ENCODE data around the gene TP73. TPM values are rescaled to one million over a fixed set of nuclear protein-coding genes. Genes with fewer than 3 reads are reported as not detected.

TP73 gene
- total RNA-seq, 1 experiment from 2014 or later = 1.6 TPM

- Histone ChIP-seq H3K4me3 (ENCODE audit: insufficient read depth, low read depth, low read length) (no peak overlapping the region), H3K27me3 (ENCODE audit: control insufficient read depth, insufficient read depth, low read length) (no peaks in the 10 kb centered on the region), H3K36me3 (replicated peaks; ENCODE audit: control insufficient read depth, insufficient read depth, low read length) (peaks cover 11% of the 10 kb centered on the region)
- no peak for DNase-seq
Measured at GRCh38 chr1:3636531-3636930, 15.8 kb upstream of the TP73 start.

DNA sequence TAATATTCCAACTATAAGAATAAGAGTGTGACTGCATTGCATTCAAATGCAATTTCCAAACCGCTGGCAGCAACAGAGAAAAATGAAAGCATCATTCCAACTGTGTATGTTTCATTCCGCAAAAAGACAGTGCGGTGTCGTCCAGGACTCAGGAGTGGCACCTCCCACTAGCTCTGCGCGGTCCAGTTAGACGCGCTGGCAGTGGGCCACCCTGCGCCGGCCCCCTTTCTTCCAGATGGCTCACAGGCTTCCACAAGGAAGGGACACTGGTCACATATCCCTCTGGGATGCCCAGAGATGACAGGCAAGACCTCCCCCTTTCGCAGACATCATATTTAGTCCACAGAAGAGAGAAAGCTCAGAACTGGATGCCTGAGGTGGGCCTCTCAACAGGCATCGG is 14.3 kb upstream of the TP73 start:
- H3K4me3 ChIP-seq (ENCODE audit: insufficient read depth, low read depth, low read length) = no peak overlapping the region
- H3K36me3 ChIP-seq (replicated peaks; ENCODE audit: control insufficient read depth, insufficient read depth, low read length) = peaks cover 11% of the 10 kb centered on the region
- DNase-seq = no peak

DNA sequence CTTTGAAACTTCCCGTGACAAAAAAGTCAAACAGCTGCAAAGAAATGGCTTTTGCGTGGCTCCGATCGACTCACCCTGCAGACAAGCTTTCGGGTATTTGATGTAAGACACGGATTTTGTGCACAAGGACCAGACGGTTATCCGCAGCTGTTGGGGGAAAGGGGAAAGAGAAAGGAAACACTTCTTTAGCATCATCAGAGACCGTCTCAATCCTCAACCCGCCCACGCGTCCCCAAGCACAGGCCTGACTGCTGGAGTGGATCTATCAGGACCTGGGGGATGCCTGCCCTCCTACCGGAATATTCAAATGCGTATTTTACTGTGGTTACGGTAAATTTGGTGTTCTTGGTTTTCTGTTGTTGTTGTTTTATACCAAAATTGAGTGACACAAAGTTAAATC is 13.6 kb upstream of the TP73 start:
- no peak for DNase-seq
- Histone ChIP-seq H3K4me3 (ENCODE audit: insufficient read depth, low read depth, low read length) (no peak overlapping the region), H3K27me3 (ENCODE audit: control insufficient read depth, insufficient read depth, low read length) (no peaks in the 10 kb centered on the region)

More for the DNA sequence above, 14.3 kb upstream of the TP73 start:
- H3K27me3 ChIP-seq (ENCODE audit: control insufficient read depth, insufficient read depth, low read length) = no peaks in the 10 kb centered on the region

DNA sequence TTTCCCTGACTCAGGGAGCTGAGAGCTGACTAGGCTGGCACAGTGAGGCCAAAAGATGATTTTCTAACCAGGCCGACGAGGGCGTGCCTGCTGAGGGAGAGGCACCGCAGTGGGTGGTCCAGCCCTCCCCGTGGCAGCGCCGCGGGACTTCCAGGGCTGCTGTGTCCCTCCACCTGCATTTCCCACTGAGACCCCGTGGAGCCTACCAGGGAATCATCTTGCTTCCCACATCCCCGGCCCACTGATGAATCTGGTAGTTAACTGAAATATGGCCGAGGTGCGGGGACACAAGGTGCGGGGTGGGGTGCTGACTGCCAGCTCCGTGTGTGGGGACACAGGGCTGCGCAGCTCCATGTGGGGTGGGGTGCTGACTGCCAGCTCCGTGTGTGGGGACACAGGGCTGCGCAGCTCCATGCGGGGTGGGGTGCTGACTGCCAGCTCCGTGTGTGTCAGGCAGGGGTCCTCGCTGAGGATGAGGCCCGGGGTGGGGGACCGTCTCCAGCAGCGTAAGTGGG is 12.9 kb upstream of the TP73 start:
- H3K36me3 ChIP-seq (replicated peaks; ENCODE audit: control insufficient read depth, insufficient read depth, low read length) = peaks cover 10% of the 10 kb centered on the region
- no peaks in the 10 kb centered on the region for H3K27me3 ChIP-seq (ENCODE audit: control insufficient read depth, insufficient read depth, low read length)
- no peak overlapping the region for H3K4me3 ChIP-seq (ENCODE audit: insufficient read depth, low read depth, low read length)
- no peak for DNase-seq

More for the DNA sequence above, 13.6 kb upstream of the TP73 start:
- peaks cover 11% of the 10 kb centered on the region for H3K36me3 ChIP-seq (replicated peaks; ENCODE audit: control insufficient read depth, insufficient read depth, low read length)

- no peak overlapping the region for H3K4me3 ChIP-seq (ENCODE audit: insufficient read depth, low read depth, low read length)
- peaks cover 5% of the 10 kb centered on the region for H3K36me3 ChIP-seq (replicated peaks; ENCODE audit: control insufficient read depth, insufficient read depth, low read length)
- DNase-seq = no peak
Measured at GRCh38 chr1:3640121-3640837, 12.0 kb upstream of the TP73 start.

DNA sequence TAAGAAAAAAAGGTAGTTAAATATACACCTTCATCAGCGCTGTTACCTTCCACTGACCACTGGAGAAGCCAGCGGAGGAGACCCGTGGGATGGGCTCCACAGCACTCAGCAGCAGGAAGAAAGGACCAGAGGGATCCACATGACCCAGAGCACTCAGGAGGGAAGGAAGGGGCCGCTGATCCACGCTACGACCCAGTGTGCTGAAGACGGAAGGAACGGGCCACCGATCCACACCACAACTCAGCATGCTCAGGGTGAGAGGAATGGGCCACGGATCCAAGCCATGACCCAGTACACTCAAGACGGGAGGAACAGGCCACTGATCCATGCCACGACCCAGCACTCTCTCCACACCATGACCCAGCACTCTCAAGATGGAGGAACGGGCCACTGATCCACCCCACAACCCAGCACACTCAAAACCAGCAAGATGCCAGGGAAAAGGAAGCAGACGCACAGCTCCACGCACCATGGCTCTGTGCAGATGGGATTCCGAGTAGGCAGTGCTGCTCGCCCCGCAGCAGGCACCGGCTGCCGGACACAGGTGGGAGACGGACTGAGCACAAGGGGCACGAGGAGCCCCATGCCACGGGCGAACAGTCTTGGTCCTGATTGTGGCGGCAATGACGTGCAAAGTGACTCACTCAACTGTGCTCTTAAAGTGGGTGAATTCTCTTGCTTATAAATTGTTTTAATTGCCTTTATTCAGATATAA is 11.1 kb upstream of the TP73 start:
- DNase-seq = no peak
- Histone ChIP-seq H3K27me3 (ENCODE audit: control insufficient read depth, insufficient read depth, low read length) (no peaks in the 10 kb centered on the region), H3K36me3 (replicated peaks; ENCODE audit: control insufficient read depth, insufficient read depth, low read length) (peaks cover 5% of the 10 kb centered on the region), H3K4me3 (ENCODE audit: insufficient read depth, low read depth, low read length) (no peak overlapping the region)

More at GRCh38 chr1:3640121-3640837, 12.0 kb upstream of the TP73 start:
- H3K27me3 ChIP-seq (ENCODE audit: control insufficient read depth, insufficient read depth, low read length) = no peaks in the 10 kb centered on the region

DNA sequence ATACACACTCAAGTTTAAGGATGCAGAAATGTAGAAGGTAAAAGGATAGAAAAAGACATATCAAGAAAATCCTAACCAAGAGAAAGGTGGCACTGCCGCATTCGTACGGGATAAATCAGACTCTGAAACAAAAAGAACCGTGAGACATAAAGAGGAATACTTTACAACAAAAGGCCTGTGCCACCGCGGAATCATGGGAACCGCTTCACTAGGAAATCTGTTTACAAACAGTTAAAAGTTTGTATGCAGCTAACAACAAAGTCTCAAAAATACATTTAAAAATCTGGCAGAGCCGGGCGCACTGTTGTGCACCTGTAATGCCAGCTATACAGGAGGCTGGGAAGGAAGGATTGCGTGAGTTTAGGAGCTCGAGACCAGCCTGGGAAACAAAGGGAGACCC is 10.5 kb upstream of the TP73 start:
- H3K4me3 ChIP-seq (ENCODE audit: insufficient read depth, low read depth, low read length) = no peak overlapping the region
- no peaks in the 10 kb centered on the region for H3K27me3 ChIP-seq (ENCODE audit: control insufficient read depth, insufficient read depth, low read length)
- DNase-seq = no peak
- peaks cover 2% of the 10 kb centered on the region; the same call in 1 of the 2 replicates for H3K36me3 ChIP-seq (replicated peaks; ENCODE audit: control insufficient read depth, insufficient read depth, low read length)

- Histone ChIP-seq H3K27me3 (ENCODE audit: control insufficient read depth, insufficient read depth, low read length) (no peaks in the 10 kb centered on the region), H3K4me3 (ENCODE audit: insufficient read depth, low read depth, low read length) (no peak overlapping the region), H3K36me3 (replicated peaks; ENCODE audit: control insufficient read depth, insufficient read depth, low read length) (peaks cover 3% of the 10 kb centered on the region)
- no peak for DNase-seq
Measured at GRCh38 chr1:3642919-3643675, 9.2 kb upstream of the TP73 start.

DNA sequence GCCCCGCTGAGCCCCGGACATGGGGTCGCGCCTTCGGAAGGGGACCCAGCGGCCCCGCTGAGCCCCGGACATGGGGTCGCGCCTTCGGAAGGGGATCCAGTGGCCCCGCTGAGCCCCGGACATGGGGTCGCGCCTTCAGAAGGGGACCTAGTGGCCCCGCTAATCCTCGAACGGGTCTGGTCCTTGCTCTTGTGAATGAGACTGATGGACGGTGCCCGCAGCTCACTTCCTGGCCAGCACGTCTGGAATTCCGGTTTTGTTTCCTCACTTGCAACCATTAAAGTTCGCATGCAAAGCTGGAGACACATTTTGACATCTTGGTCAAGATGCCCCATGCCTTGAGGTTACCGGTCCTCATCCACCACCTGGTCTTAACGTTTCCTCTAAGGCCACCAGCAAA is 8.0 kb upstream of the TP73 start:
- DNase-seq = no peak
- H3K27me3 ChIP-seq (ENCODE audit: control insufficient read depth, insufficient read depth, low read length) = no peaks in the 10 kb centered on the region; the same call in 1 of the 2 replicates
- no peak overlapping the region for H3K4me3 ChIP-seq (ENCODE audit: insufficient read depth, low read depth, low read length)
- H3K36me3 ChIP-seq (replicated peaks; ENCODE audit: control insufficient read depth, insufficient read depth, low read length) = peaks cover 1% of the 10 kb centered on the region

- no peak overlapping the region for H3K4me3 ChIP-seq (ENCODE audit: insufficient read depth, low read depth, low read length)
- DNase-seq = no peak
Measured at GRCh38 chr1:3645247-3645646, 7.1 kb upstream of the TP73 start.

DNA sequence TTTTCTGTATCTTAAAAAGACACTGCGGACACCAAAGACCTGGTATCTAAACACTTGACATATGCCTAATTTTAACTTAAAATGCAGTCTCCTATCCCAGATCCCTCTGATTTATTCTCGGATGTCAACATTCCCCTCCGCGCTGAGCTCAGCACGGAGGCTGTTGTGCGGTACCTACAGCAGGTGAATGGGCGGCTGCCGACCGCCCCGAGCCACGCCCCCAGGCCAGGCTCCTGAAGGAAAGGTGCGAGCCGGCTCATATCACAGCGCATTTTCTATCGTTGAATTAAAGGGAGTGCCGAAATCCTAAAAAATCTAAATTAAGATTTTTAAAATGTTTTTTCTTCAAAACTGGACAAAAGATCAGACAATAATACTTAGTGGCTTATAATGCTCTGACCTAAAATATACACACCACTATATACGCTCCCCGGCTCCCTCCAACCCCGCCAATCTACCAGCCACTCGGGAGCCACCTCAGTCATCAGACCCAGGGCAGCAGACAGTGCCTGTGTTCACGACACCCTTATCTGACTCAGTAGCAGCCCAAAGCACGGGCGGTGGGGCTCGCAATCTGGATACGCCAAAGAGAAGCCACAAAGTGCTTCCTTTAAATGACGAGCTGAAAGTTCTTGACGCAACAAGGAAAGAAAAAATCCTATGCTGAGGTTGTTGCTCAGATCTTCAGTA is 6.5 kb upstream of the TP73 start:
- H3K4me3 ChIP-seq (ENCODE audit: insufficient read depth, low read depth, low read length) = no peak overlapping the region
- peaks cover 7% of the 10 kb centered on the region for H3K27me3 ChIP-seq (ENCODE audit: control insufficient read depth, insufficient read depth, low read length)
- H3K36me3 ChIP-seq (replicated peaks; ENCODE audit: control insufficient read depth, insufficient read depth, low read length) = peaks cover 1% of the 10 kb centered on the region
- DNase-seq = no peak

More at GRCh38 chr1:3645247-3645646, 7.1 kb upstream of the TP73 start:
- H3K36me3 ChIP-seq (replicated peaks; ENCODE audit: control insufficient read depth, insufficient read depth, low read length) = peaks cover 1% of the 10 kb centered on the region
- peaks cover 2% of the 10 kb centered on the region for H3K27me3 ChIP-seq (ENCODE audit: control insufficient read depth, insufficient read depth, low read length)

GRCh38 chr1:3646596-3646995 is 5.7 kb upstream of the TP73 start:
- peaks cover 15% of the 10 kb centered on the region for H3K27me3 ChIP-seq (ENCODE audit: control insufficient read depth, insufficient read depth, low read length)
- H3K4me3 ChIP-seq (ENCODE audit: insufficient read depth, low read depth, low read length) = no peak overlapping the region
- DNase-seq = no peak
- peaks cover 1% of the 10 kb centered on the region; the same call in 1 of the 2 replicates for H3K36me3 ChIP-seq (replicated peaks; ENCODE audit: control insufficient read depth, insufficient read depth, low read length)

DNA sequence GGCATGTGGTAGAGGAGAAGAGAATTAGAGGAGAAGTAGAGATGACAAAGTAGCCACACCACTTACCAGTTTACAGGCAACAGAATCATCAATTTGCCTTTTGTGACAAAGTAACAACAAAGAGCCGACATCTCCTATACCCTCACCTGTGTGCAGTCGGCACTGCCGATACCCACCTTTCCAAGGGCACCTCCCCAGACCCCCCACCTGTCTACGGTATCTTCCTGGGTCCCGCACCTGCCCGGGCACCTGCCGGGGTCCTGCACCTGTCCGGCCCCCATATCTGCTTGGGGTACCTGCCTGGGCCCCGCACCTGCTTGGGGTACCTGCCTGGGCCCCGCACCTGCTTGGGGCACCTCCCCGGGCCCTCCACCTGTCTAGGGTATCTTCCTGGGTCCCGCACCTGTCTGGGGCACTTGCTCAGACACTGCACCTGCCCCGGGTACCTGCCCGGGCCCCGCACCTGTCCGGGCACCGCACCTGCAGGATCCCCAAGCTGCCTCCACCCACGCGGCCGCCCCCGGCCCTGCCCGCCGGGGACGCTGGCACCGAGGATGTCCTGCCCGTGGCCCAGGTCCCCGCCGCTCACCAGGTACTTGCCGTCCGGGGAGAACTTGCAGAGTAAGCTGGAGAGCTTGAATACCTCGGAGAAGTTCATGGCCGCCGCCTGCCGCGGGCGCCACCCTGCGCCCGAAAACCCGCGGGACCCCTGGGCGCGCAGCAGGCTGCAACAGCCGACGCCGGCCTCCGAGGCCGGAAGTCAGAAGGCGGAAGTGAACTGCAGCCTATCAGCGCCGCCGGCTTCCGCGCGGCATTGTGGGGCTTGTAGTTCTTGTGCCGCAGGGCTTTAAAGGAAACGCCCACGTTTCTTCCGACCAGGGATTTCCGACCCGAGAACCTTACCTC is 2.7 kb upstream of the TP73 start, which contains the start of gene WRAP73:
Gene WRAP73, minus strand, starts transcription at position 762 of the 906 bp plus-strand sequence. Its CDS starts 104 bp downstream, at position 658.
- Histone ChIP-seq H3K36me3 (replicated peaks; ENCODE audit: control insufficient read depth, insufficient read depth, low read length) (peaks cover 1% of the 10 kb centered on the region; the same call in 1 of the 2 replicates), H3K27me3 (ENCODE audit: control insufficient read depth, insufficient read depth, low read length) (peaks cover 45% of the 10 kb centered on the region), H3K4me3 (ENCODE audit: insufficient read depth, low read depth, low read length) (peak within 1 kb of the TSS; percentile 65)
- peak; percentile 96 for DNase-seq
